Measurements from ENCODE around the gene FAM210B. TPM values are rescaled to one million over a fixed set of nuclear protein-coding genes. Genes with fewer than 3 reads are reported as not detected.
A peak's percentile ranks its signal among the peaks of the same experiment; 100 is the strongest.
"Not testable (repeated sequence)": the region's sequence is repeated elsewhere in the genome, so short reads cannot be mapped to it uniquely, and the experiment has no call there.

FAM210B gene
- total and polyA plus RNA-seq, 8 donors, result 11.3 to 42.6 (median 30.4) TPM

- intact Hi-C loops (cut with DNase I; ENCODE audit: low total_unique reads), result no loop called here
Observed at GRCh38 chr20:56409521-56409920, 50.7 kb downstream of the FAM210B start.

GRCh38 chr20:56409956-56410355 is 51.2 kb downstream of the FAM210B start:
- peaks cover 26 to 52% (median 42%) of the 10 kb centered on the region in 4 donors for H3K36me3 ChIP-seq
- H3K27ac ChIP-seq, result peak overlapping the region in 2 of 5 donors; percentile 44 to 46
- peak in 1 of 2 donors; percentile 54 for DNase-seq

More at GRCh38 chr20:56409521-56409920, 50.7 kb downstream of the FAM210B start:
- peak in 1 of 2 donors; percentile 57 for DNase-seq
- H3K36me3 ChIP-seq, result peaks cover 26 to 56% (median 47%) of the 10 kb centered on the region in 4 donors
- H3K4me3 ChIP-seq, result no peak overlapping the region
- peak overlapping the region in 2 of 5 donors; percentile 44 to 46 for H3K27ac ChIP-seq
- TF ChIP-seq EP300 (IDR thresholded peaks at IDR 0.05) (no peak), CTCF (IDR thresholded peaks at IDR 0.05) (no peak), POLR2A (IDR thresholded peaks at IDR 0.05) (no peak), POLR2AphosphoS5 (IDR thresholded peaks at IDR 0.05) (no peak)
- H3K9me3 ChIP-seq, result no peaks in the 10 kb centered on the region
- no peaks in the 10 kb centered on the region for H3K27me3 ChIP-seq
- peaks cover 0 to 21% (median 5%) of the 10 kb centered on the region in 4 donors for H3K4me1 ChIP-seq
- WGBS, 5 donors, result 75 to 91% (median 81%) methylated on average over 5 of the region's 5 CpGs

GRCh38 chr20:56411287-56411686 is 52.5 kb downstream of the FAM210B start:
- H3K4me3 ChIP-seq; H3K27me3 ChIP-seq; intact Hi-C loops (cut with DNase I; ENCODE audit: low total_unique reads); H3K9me3 ChIP-seq; DNase-seq: not testable (repeated sequence)
- peak overlapping the region in 4 of 5 donors; percentile 66 to 76 (median 74) for H3K27ac ChIP-seq
- 90 to 97% (median 96%) methylated on average over 7 of the region's 7 CpGs for WGBS, 5 donors
- H3K4me1 ChIP-seq, result peaks cover 0 to 21% (median 5%) of the 10 kb centered on the region in 4 donors
- H3K36me3 ChIP-seq, result peaks cover 15 to 38% (median 30%) of the 10 kb centered on the region in 4 donors

More at GRCh38 chr20:56409956-56410355, 51.2 kb downstream of the FAM210B start:
- Histone ChIP-seq H3K9me3 (no peaks in the 10 kb centered on the region), H3K4me3 (no peak overlapping the region), H3K4me1 (peaks cover 0 to 21% (median 5%) of the 10 kb centered on the region in 4 donors), H3K27me3 (no peaks in the 10 kb centered on the region)
- intact Hi-C loops (cut with DNase I; ENCODE audit: low total_unique reads), result no loop called here
- WGBS, 5 donors, result 53 to 93% (median 75%) methylated on average over 1 of the region's 1 CpG
- TF ChIP-seq POLR2AphosphoS5 (IDR thresholded peaks at IDR 0.05) (no peak), POLR2A (IDR thresholded peaks at IDR 0.05) (no peak), CTCF (IDR thresholded peaks at IDR 0.05) (no peak), EP300 (IDR thresholded peaks at IDR 0.05) (no peak)

GRCh38 chr20:56411759-56412472 is 53.1 kb downstream of the FAM210B start, which contains the start of gene CASS4:
CASS4 (plus strand) TSS chr20:56412260; CDS start chr20:56412459, 199 bp downstream.
- H3K4me1 ChIP-seq, result peaks cover 0 to 21% (median 5%) of the 10 kb centered on the region in 4 donors
- peak within 1 kb of the TSS in 2 of 4 donors; percentile 19 to 25 for H3K4me3 ChIP-seq
- peak within 1 kb of the TSS in 4 of 5 donors; percentile 66 to 76 (median 74) for H3K27ac ChIP-seq
- H3K27me3 ChIP-seq, result no peaks in the 10 kb centered on the region
- 23 to 57% (median 55%) methylated on average over 10 of the region's 10 CpGs for WGBS, 5 donors
- TF ChIP-seq EP300 (IDR thresholded peaks at IDR 0.05), result no peak
- peak in 1 of 3 donors; percentile 7 for TF ChIP-seq POLR2AphosphoS5 (IDR thresholded peaks at IDR 0.05)
- peak in 1 of 2 donors; percentile 66 for DNase-seq
- intact Hi-C loops (cut with DNase I; ENCODE audit: low total_unique reads), result no loop called here
- no peaks in the 10 kb centered on the region for H3K9me3 ChIP-seq
- H3K36me3 ChIP-seq, result peaks cover 11 to 33% (median 24%) of the 10 kb centered on the region in 4 donors

GRCh38 chr20:56412473-56412790 is 53.7 kb downstream of the FAM210B start:
- Histone ChIP-seq H3K9me3 (no peaks in the 10 kb centered on the region), H3K4me1 (peaks cover 0 to 21% (median 5%) of the 10 kb centered on the region in 4 donors), H3K4me3 (peak overlapping the region in 2 of 4 donors; percentile 19 to 25), H3K27ac (peak overlapping the region in 4 of 5 donors; percentile 66 to 76 (median 74)), H3K27me3 (no peaks in the 10 kb centered on the region), H3K36me3 (peaks cover 7 to 33% (median 19%) of the 10 kb centered on the region in 4 donors)
- WGBS, 5 donors, result 79 to 94% (median 87%) methylated on average over 7 of the region's 7 CpGs
- intact Hi-C loops (cut with DNase I; ENCODE audit: low total_unique reads), result no loop called here
- DNase-seq, result no peak
- TF ChIP-seq POLR2A (IDR thresholded peaks at IDR 0.05), result no peak
- TF ChIP-seq POLR2AphosphoS5 (IDR thresholded peaks at IDR 0.05), result no peak
- TF ChIP-seq CTCF (IDR thresholded peaks at IDR 0.05), result no peak

Data from stomach (tissue), 9 donors.